Uterus (tissue), 4 donors: ENCODE results near the gene C20orf204. TPM values are rescaled to one million over a fixed set of nuclear protein-coding genes. Genes with fewer than 3 reads are reported as not detected.

Source experiments
- DNase-seq, 2 donors: peaks; one replicate each; pipeline ENCODE4 v3.0.0-alpha.2; 2019 to 2020
- H3K27ac ChIP-seq, 2 donors: fragments of 200-600 bp; sonication (generic); 1 replicate in 1 of 2; 2 replicates in 1 of 2; pipeline ENCODE4 v1.5.1; 2016 to 2018
- H3K27me3 ChIP-seq, 2 donors: fragments of 200-600 bp; sonication (generic); one replicate each; pipeline ENCODE4 v1.5.1; 2018 to 2019; ENCODE audit warnings: control low read depth in 1 of 2
- H3K36me3 ChIP-seq, 2 donors: fragments of 200-600 bp; sonication (generic); one replicate each; pipeline ENCODE4 v1.5.1; 2019; ENCODE audit warnings: control low read depth in 1 of 2
- H3K4me1 ChIP-seq, 2 donors: fragments of 200-600 bp; sonication (generic); one replicate each; pipeline ENCODE4 v1.5.1; 2018 to 2019; ENCODE audit warnings: control low read depth in 1 of 2
- H3K4me3 ChIP-seq, 2 donors: fragments of 200-600 bp; sonication (generic); 1 replicate in 1 of 2; 2 replicates in 1 of 2; pipeline ENCODE4 v1.5.1; 2018 to 2019; ENCODE audit warnings: mild to moderate bottlenecking in 1 of 2
- H3K9me3 ChIP-seq, 2 donors: fragments of 200-600 bp; sonication (generic); one replicate each; pipeline ENCODE4 v1.5.1; 2019; ENCODE audit warnings: control low read depth in 1 of 2
- POLR2A ChIP-seq, 2 donors: fragments of 450-650 bp; IDR thresholded peaks; one replicate each; pipeline ENCODE4 v1.6.1; 2016; ENCODE audit warnings: antibody characterized with exemption in 2 of 2, mild to moderate bottlenecking in 1 of 2, moderate library complexity in 1 of 2
- intact Hi-C: fragments of 100-400 bp; cut with DNase I; formaldehyde crosslinking; loops from one replicate; pipeline ENCODE4 v1.15.1; 2023; ENCODE audit warnings: low total_unique reads
- total RNA-seq, 4 donors: library from RNA; depleted of rRNA in 3 of 4; stranded (reverse); fragments of >200 nt in 3 of 4; gene quantifications; one replicate each; pipeline versions ENCODE4 v1.1.0 to v1.2.4, GENCODE V29; 2014 to 2023
- TF ChIP-seq, protein P1 (sequence below), 4 experiments: fragments of 200-600 bp in 2 of 4; fragments of 450-650 bp in 2 of 4; sonication (generic) in 2 of 4; IDR thresholded peaks; one replicate each; pipeline ENCODE4 v1.5.1; 2016 to 2019; ENCODE audit warnings: antibody characterized with exemption in 4 of 4, mild to moderate bottlenecking in 2 of 4, moderate library complexity in 1 of 4
- donor health status: DM: yes; HTN: yes; CAD: no.

The C20orf204 gene
- total RNA-seq, 4 donors from 2014 or later = 0.26 to 2.9 (median 1.9) TPM; not detected in 1

DNA sequence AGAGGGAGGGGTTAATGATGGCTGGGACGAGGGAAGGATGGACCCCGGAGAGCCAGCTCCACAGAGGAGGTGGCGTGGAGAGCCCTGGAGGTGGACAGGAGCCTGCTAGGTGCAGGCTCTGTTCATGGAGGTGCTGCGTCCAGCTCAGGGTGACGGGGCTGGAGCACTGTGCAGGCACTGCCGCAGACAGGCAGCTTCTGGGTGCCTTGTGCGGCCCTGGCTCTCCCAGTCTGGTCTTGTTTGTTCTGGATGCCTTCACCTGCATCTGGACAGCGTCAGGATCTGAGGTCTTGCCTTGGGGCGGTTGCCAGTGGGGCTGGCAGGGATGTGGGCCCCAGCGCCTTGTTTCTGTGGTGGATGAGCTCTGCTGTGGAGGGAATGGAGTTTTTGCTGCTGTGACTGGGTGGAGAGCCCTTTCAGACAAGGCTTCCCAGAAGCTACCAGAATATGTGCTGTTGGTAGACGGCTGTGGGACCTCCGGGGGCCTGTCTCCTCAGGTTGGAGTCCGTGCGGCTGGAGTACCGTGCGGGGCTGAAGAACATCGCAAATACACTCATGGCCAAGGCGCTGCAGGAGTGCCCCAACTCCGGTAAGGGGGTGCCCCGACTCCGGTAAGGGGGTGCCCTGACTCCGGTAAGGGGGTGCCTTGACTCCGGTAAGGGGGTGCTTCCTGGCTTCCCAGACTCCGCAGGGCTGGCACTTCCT, 7.8 kb upstream of the C20orf204 start:
- no peaks in the 10 kb centered on the region for H3K36me3 ChIP-seq
- H3K27ac ChIP-seq = no peak overlapping the region
- H3K4me1 ChIP-seq = no peaks in the 10 kb centered on the region
- no peak overlapping the region for H3K4me3 ChIP-seq
- no peaks in the 10 kb centered on the region for H3K9me3 ChIP-seq
- DNase-seq = no peak
- TF ChIP-seq, protein P1, sequence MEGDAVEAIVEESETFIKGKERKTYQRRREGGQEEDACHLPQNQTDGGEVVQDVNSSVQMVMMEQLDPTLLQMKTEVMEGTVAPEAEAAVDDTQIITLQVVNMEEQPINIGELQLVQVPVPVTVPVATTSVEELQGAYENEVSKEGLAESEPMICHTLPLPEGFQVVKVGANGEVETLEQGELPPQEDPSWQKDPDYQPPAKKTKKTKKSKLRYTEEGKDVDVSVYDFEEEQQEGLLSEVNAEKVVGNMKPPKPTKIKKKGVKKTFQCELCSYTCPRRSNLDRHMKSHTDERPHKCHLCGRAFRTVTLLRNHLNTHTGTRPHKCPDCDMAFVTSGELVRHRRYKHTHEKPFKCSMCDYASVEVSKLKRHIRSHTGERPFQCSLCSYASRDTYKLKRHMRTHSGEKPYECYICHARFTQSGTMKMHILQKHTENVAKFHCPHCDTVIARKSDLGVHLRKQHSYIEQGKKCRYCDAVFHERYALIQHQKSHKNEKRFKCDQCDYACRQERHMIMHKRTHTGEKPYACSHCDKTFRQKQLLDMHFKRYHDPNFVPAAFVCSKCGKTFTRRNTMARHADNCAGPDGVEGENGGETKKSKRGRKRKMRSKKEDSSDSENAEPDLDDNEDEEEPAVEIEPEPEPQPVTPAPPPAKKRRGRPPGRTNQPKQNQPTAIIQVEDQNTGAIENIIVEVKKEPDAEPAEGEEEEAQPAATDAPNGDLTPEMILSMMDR (IDR thresholded peaks at IDR 0.05) = no peak
- no peak for TF ChIP-seq POLR2A (IDR thresholded peaks at IDR 0.05)
- H3K27me3 ChIP-seq = no peaks in the 10 kb centered on the region
- intact Hi-C loops = no loop called here

DNA sequence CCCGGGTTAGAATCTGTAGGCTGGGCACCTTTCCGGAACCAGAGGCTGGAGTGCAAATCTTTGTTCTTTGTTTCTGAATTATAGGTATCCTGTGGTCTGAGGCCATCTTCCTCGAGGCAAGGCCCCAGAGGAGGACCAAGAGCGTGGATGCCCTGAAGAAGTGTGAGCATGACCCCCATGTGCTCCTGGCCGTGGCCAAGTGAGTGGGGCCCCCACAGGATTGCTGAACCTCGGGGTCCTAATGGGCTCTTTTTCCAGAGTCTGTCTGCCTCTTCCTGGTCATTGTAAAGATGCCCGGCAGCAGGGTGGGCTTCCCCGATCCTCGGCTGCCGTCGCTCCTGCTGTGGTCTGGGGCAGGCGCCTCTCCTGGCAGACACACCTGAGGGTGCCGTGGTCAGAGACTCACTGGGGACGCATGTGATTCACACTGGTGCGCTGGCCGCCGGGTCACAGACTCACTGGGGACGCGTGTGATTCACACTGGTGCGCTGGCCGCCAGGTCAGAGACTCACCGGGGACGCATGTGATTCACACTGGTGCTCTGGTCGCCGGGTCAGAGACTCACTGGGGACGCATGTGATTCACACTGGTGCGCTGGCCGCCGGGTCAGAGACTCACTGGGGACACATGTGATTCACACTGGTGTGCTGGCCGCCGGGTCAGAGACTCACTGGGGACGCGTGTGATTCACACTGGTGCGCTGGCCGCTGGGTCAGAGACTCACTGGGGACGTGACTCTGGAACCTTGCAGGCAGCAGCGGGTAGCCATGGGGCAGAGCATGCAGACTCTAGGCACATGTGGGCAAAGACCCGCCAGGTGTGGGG, 6.5 kb upstream of the C20orf204 start:
- TF ChIP-seq, protein P1 (IDR thresholded peaks at IDR 0.05) = no peak
- no peak for TF ChIP-seq POLR2A (IDR thresholded peaks at IDR 0.05)
- Histone ChIP-seq H3K27me3 (no peaks in the 10 kb centered on the region), H3K4me1 (no peaks in the 10 kb centered on the region), H3K4me3 (no peak overlapping the region), H3K9me3 (no peaks in the 10 kb centered on the region), H3K27ac (no peak overlapping the region), H3K36me3 (no peaks in the 10 kb centered on the region)
- DNase-seq = no peak
- intact Hi-C loops = no loop called here

DNA sequence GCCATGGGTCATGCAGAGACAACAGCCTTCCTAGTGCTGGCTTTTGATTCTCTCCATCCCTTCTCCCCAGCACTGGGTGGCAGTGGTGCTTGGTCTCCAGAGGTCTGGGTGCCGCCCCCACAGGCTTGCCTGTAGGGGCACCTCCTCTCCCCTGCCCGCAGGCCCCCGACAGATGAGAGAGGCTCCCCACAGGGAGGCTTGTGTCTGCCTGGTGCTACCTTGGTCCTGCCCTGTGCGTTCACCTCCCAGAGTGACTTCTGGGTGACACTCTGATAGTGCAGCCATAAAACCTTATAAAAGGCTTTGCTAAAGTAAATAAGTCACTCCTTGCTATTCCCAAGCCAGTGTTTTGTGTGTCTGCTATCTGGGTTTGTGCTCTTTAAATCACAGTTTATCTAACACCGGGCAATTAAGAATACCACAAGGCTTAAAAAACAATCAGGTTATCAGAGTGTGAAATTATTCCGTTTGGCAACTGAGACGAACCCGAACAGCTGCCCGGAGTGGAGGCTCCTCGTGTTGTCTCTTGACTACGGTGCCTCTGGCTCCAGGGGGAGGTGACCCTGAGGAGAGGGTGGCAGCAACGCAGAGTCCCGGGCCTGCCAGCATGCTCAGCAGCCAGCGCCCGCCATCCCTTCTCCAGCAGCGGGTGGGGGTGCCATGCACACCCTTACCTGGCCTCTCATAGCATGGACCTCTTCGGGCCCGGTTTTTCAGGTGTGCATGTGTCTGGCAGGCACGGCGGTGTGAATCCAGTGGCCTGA, 5.4 kb upstream of the C20orf204 start:
- TF ChIP-seq, protein P1 (IDR thresholded peaks at IDR 0.05) = no peak
- TF ChIP-seq POLR2A (IDR thresholded peaks at IDR 0.05) = no peak
- no peaks in the 10 kb centered on the region for H3K4me1 ChIP-seq
- no peak for DNase-seq
- H3K27ac ChIP-seq = no peak overlapping the region
- no peaks in the 10 kb centered on the region for H3K9me3 ChIP-seq
- intact Hi-C loops = no loop called here
- no peak overlapping the region for H3K4me3 ChIP-seq
- H3K36me3 ChIP-seq = no peaks in the 10 kb centered on the region
- no peaks in the 10 kb centered on the region for H3K27me3 ChIP-seq

DNA sequence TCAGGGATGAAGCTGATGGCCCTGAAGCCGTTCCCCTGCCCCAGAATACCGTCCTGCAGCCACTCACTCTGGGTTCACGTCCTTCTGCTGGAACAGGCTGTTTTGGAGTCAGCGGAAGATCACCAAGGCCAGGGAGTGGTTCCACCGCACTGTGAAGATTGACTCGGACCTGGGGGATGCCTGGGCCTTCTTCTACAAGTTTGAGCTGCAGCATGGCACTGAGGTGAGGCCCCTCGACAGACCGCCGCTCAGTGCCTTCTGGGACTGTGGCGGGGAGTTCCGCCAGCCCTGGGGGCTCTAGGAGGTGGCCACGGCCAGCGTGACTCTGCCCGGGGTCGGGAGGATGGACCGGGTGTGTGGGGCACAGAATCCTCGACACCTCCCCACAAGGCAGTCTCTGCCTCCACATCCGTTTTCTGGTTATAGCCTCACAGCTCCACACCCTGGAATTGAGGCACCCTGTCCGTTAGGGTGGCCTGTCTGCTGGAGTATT, 4.1 kb upstream of the C20orf204 start:
- no peak overlapping the region for H3K4me3 ChIP-seq
- no peaks in the 10 kb centered on the region for H3K36me3 ChIP-seq
- no peak overlapping the region for H3K27ac ChIP-seq
- TF ChIP-seq POLR2A (IDR thresholded peaks at IDR 0.05) = no peak
- TF ChIP-seq, protein P1 (IDR thresholded peaks at IDR 0.05) = no peak
- H3K4me1 ChIP-seq = no peaks in the 10 kb centered on the region
- intact Hi-C loops = no loop called here
- DNase-seq = no peak
- H3K9me3 ChIP-seq = no peaks in the 10 kb centered on the region
- no peaks in the 10 kb centered on the region for H3K27me3 ChIP-seq
